GM21526 (cell line): ENCODE results near the gene STK35.

ENCODE experiments used
- ATAC-seq: cut with Tn5 transposase; IDR thresholded peaks from one replicate; pipeline ENCODE4 v1.9.1; 2021; ENCODE audit warnings: moderate library complexity; ENCODE audit not compliant: unreplicated experiment, low FRiP score

STK35 gene

GRCh38 chr20:2103461-2104153, 2.0 kb downstream of the STK35 start:
- no peak for ATAC-seq

GRCh38 chr20:2104236-2104635, 2.6 kb downstream of the STK35 start:
- ATAC-seq, result no peak

DNA sequence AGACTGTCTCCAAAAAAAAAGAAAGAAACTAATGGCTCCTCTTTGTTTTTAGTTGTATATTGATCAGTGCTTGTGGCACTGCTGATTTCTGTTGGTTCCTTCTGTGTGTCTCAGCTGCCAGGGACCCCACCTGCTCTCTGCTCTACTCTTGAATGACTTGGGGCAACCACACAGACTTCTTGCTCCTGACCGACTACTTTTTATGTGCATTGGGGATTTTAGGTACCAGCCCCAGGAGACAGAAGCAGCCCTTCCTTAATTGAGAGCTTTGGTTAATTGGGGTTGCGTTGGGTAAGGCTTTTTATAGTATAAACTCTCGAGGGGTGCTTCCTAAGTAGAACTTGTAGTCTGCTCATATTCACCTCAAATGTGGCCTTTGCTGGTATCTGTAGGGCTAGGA, 6.9 kb downstream of the STK35 start:
- ATAC-seq, result no peak

GRCh38 chr20:2108987-2109386, 7.4 kb downstream of the STK35 start:
- ATAC-seq, result no peak

DNA sequence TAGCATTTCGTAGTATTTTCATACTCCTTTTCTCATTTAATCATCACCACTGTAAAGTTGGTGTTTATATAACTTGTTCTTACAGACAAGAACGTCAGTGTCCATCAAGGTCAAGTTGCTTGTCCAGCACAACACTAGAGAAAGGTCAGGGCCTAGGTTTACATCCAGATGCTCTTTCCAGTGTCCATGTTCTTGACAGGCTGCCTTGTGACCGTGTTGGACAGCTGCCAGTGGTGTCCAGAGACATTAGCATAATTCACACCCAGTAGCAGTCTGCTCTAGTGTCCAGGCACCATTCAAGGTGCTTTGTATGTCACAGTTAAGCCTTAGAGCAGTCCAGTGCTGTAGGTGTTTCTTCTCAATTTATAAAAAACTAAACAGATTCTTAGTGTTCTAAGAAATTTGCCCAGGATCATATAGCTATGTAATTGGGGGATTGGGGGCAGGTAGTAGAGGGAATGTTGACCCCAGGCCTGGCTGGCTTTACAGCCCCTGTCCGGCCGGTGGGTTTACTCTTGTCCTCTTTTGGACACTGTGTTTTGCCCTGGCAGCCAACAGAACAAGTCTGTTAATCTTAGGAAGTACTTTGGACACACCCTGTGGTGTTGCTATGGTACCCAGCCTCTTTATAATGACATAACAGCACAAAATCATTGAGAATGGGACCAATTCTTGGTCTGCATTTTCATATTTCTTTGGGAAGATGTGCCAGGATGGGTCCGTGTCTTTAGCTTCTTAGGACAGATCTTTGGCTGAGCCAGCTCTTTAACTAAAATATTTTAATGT, 8.0 kb downstream of the STK35 start:
- no peak for ATAC-seq

DNA sequence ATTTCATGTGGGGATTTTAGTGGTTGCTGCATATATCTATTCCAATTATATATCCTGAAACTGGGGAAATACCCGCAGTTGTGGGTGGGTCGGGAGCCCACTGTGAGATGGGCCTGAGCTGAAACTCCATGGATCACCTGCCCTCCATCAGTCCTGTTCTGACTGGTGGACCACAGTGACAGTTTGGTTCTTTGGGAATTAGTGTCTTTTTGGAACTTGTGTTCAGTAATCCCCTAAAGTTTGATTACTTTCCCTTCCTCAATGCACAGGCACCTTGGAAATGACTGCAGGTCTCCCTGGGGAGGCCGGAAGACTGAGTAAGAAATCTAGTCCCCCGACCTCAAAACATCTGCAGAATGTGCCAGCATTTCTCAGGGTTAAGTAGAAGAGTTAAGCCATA, 11.3 kb downstream of the STK35 start:
- ATAC-seq, result no peak

GRCh38 chr20:2114127-2114959, 12.7 kb downstream of the STK35 start:
- ATAC-seq, result no peak

DNA sequence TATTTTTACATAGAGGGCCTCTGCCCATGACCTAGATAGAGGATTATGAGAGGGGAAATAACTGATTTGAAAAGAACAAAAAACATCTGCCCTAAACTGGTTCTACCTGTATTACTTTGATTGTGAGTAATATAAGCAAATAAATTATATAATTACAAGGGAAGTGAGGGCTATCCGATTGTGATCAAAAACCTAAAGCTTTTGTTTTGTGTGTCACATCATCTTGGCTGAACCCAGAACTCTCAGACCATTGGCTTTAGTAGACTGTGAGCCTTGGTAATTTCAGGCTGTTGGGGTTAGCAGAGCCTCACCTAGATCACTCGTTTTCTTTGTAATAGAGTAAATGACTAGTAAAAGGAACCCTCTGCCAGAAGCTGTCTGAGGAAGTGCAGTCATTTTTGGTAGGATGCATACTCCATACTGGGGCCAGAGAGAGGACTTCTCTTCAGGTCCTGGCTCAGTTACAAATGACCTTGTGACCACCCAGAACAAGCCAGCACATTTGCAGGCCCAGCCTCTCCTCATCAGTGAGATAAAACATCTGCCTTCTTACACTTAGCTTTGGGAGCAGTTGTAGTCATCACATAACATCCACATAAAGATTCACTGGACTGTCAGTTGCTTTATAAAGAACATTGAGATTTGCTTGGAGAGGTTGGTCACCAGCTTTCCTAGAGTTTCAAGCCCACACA, 13.5 kb downstream of the STK35 start:
- no peak for ATAC-seq

- ATAC-seq, result no peak
Measured at GRCh38 chr20:2116170-2116940, 14.7 kb downstream of the STK35 start.

DNA sequence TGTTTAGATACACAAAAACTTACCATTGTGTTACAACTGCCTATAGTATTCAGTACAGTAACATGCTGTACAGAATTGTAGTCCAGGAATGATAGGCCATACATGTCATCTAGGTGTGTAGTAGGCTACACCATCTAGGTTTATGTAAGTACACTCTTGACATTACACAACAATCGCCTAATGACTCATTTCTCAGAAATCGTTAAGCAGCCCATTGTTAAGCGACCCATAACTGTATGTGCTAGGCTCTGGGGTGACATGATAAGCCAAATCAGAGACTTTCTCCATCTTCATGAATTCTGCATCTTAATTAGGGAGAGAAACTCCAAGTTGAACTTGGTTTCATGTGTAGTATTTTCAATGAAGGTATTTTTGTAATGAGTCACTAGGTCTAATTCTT, 17.2 kb downstream of the STK35 start:
- no peak for ATAC-seq

- ATAC-seq, result no peak
Measured at GRCh38 chr20:2122936-2123335, 21.3 kb downstream of the STK35 start.

- ATAC-seq, result no peak
Measured at GRCh38 chr20:2123720-2124119, 22.1 kb downstream of the STK35 start.

DNA sequence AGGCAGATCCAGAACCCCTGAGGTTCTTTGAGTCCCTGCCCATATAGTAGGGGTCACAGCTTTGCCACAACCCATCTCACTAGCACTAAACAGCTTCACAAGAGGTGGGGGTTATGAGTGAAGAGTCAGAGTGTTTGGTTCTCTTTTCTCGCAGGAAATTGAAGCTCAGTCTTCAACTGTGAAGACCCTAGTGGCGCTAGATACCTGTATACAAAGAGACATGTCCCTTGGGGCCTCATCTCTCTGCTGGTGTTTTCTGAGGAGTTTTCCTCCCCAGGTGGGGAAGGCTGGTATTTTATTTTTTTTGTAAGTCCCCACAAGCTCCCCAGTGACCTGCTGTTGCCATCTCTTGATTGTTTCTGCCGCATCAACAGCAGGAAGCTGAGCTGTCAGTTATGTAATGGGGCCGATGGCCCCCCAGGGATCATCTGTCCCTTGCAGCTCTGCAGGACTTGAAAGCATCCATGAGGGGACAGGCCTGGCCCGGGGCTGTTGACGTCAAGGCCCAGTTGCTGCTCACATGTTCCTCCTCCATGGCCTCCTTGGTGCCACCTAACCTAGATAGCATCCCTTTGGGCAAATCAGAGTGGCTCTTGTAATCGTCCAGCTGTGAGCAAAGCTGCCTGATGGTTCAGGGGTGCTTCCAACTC, 23.1 kb downstream of the STK35 start:
- ATAC-seq, result no peak

- no peak for ATAC-seq
Measured at GRCh38 chr20:2125474-2126112, 24.0 kb downstream of the STK35 start.

GRCh38 chr20:2127238-2127637, 25.6 kb downstream of the STK35 start:
- no peak for ATAC-seq

GRCh38 chr20:2128542-2128941, 26.9 kb downstream of the STK35 start:
- ATAC-seq, result no peak

- ATAC-seq, result no peak
Measured at GRCh38 chr20:2130062-2130591, 28.5 kb downstream of the STK35 start.

DNA sequence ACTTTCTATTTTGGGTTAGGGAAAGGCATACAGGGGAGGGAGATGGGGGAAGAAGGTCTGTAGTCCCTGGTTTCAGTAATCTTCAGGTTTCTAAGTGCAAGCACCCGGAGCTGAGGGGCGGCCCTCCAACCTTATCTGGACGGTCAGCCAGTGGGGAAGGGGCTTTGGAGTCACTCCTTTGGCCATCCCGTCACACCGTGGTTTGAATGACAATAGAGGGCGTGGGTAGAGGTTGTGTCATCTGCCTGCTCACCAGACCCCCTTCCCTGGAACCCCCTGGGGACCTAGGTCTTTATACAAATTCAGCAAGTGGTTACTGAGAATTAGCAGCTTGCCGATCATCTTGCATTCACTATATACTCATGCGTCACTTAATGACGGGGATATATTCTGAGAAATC, 29.1 kb downstream of the STK35 start:
- ATAC-seq, result no peak

DNA sequence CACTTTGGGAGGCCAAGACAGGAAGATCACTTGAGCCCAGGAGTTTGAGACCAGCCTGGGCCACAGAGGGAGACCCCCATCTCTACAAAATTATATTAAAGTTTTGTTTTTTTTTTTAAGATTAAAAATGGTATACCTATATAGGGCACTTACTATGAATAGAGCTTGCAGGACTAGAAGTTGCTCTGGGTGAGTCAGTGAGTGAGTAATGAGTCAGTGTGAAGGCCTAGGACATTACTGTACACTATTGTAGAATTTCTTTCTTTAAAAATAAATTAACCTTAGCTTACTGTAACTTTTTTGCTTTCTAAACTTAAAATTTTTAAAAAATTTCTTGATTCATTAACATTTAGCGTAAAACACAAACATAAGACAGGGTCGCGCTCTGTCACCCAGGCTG, 29.7 kb downstream of the STK35 start:
- no peak for ATAC-seq
